HG02981 (cell line): ENCODE data around the gene SPPL2C.

Experiments
- ATAC-seq: cut with Tn5 transposase; IDR thresholded peaks from one replicate; pipeline ENCODE4 v1.9.1; 2021; ENCODE audit warnings: mild to moderate bottlenecking, moderate library complexity; ENCODE audit not compliant: unreplicated experiment

Gene SPPL2C

GRCh38 chr17:45874151-45874550, 29.5 kb downstream of the SPPL2C start:
- ATAC-seq, result no peak

- no peak for ATAC-seq
Observed at GRCh38 chr17:45876539-45876938, 31.9 kb downstream of the SPPL2C start.

GRCh38 chr17:45877467-45877866, 32.8 kb downstream of the SPPL2C start:
- no peak for ATAC-seq

GRCh38 chr17:45883063-45883462, 38.4 kb downstream of the SPPL2C start:
- no peak for ATAC-seq

GRCh38 chr17:45886852-45887251, 42.2 kb downstream of the SPPL2C start:
- ATAC-seq, result no peak

GRCh38 chr17:45888392-45888791, 43.7 kb downstream of the SPPL2C start:
- ATAC-seq, result no peak

GRCh38 chr17:45889579-45889978, 44.9 kb downstream of the SPPL2C start:
- no peak for ATAC-seq

GRCh38 chr17:45893725-45894021, 49.0 kb downstream of the SPPL2C start:
- no peak for ATAC-seq

- peak; percentile 64 for ATAC-seq
Observed at GRCh38 chr17:45894022-45894784, 49.5 kb downstream of the SPPL2C start, which contains the start of gene MAPT. MAPT (plus strand) TSS chr17:45894554; CDS start chr17:45962338, 67,784 bp downstream.

GRCh38 chr17:45895304-45895968, 50.8 kb downstream of the SPPL2C start:
- no peak for ATAC-seq

GRCh38 chr17:45895969-45896785, 51.5 kb downstream of the SPPL2C start:
- no peak for ATAC-seq
